H1 (cell line): ENCODE data around the gene CCDC174. TPM values are rescaled to one million over a fixed set of nuclear protein-coding genes. Genes with fewer than 3 reads are reported as not detected.
A peak's percentile ranks its signal among the peaks of the same experiment; 100 is the strongest.

ENCODE experiments used
- CTCF ChIA-PET: fragments of 300-600 bp; sonication (Branson Sonifier 250); formaldehyde crosslinking; loops from one replicate; lab custom pipeline; 2021; ENCODE audit not compliant: partially characterized antibody; lab: Charles Lee
- POLR2A ChIA-PET: fragments of 300-600 bp; sonication (Branson Sonifier 250); formaldehyde crosslinking; loops from one replicate; lab custom pipeline; 2021; ENCODE audit warnings: inconsistent platforms; ENCODE audit not compliant: partially characterized antibody; lab: Charles Lee
- DNase-seq, 2 experiments: peaks; one replicate each; pipeline versions ENCODE4 v3.0.0 to v3.0.0-alpha.2; 2010 to 2022; ENCODE audit warnings: low spot score in 2 of 2, low read depth in 1 of 2, mixed read lengths in 1 of 2
- FAIRE-seq: peaks from 2 replicates; lab custom pipeline; 2011; peaks lifted over from hg19 to GRCh38; lab: Jason Lieb, UNC
- H2AFZ ChIP-seq: 2 replicates; pipeline ENCODE4 v1.8.1; 2012; ENCODE audit warnings: low read length, inconsistent platforms
- H2AK5ac ChIP-seq: 2 replicates; pipeline ENCODE4 v1.6.1; 2013; ENCODE audit warnings: low read depth, low read length
- H2BK120ac ChIP-seq: replicated peaks from 2 replicates; pipeline ENCODE3; 2013; ENCODE audit warnings: low read depth, low read length, inconsistent platforms
- H2BK12ac ChIP-seq: 2 replicates; pipeline ENCODE4 v1.6.1; 2013; ENCODE audit warnings: low read depth, low read length
- H2BK15ac ChIP-seq: 2 replicates; pipeline ENCODE4 v1.6.1; 2013; ENCODE audit warnings: low read length
- H2BK20ac ChIP-seq: 2 replicates; pipeline ENCODE4 v1.6.1; 2013; ENCODE audit warnings: low read length
- H2BK5ac ChIP-seq: 2 replicates; pipeline ENCODE4 v1.6.1; 2013; ENCODE audit warnings: low read depth, low read length
- H3K14ac ChIP-seq: 2 replicates; pipeline ENCODE4 v1.6.1; 2013; ENCODE audit warnings: inconsistent platforms; ENCODE audit not compliant: insufficient read length
- H3K18ac ChIP-seq: 2 replicates; pipeline ENCODE4 v1.6.1; 2013; ENCODE audit warnings: low read length; ENCODE audit errors: extremely low read depth
- H3K23ac ChIP-seq: 2 replicates; pipeline ENCODE4 v1.6.1; 2013; ENCODE audit warnings: inconsistent platforms; ENCODE audit not compliant: insufficient read length
- H3K23me2 ChIP-seq: 2 replicates; pipeline ENCODE4 v1.6.1; 2013; ENCODE audit warnings: low read depth, low read length
- H3K27ac ChIP-seq: 2 replicates; pipeline ENCODE4 v1.6.1; 2011; ENCODE audit warnings: low read depth, low read length, inconsistent platforms
- H3K27me3 ChIP-seq, 4 experiments: replicated peaks in 1 of 4; 1 replicate in 1 of 4; 2 replicates in 3 of 4; pipeline versions ENCODE4 v1.6.1 to v1.8.1; 2011 to 2013; ENCODE audit warnings: low read length in 3 of 4, mild to moderate bottlenecking in 3 of 4, inconsistent platforms in 2 of 4, mixed read lengths in 2 of 4, moderate library complexity in 1 of 4; ENCODE audit not compliant: control insufficient read depth in 3 of 4, insufficient read depth in 3 of 4; ENCODE audit errors: extremely low read depth in 1 of 4
- H3K36me3 ChIP-seq, 4 experiments: 2 replicates each; pipeline versions ENCODE4 v1.6.1 to v1.8.1; 2011 to 2013; ENCODE audit warnings: mild to moderate bottlenecking in 4 of 4, low read length in 3 of 4, moderate library complexity in 2 of 4, control low read depth in 1 of 4, inconsistent platforms in 1 of 4; ENCODE audit not compliant: insufficient read depth in 4 of 4, control insufficient read depth in 2 of 4
- H3K4ac ChIP-seq: replicated peaks from 2 replicates; pipeline ENCODE3; 2013; ENCODE audit warnings: low read length, low read depth, mixed read lengths, inconsistent platforms; ENCODE audit not compliant: insufficient read length
- H3K4me1 ChIP-seq, 4 experiments: replicated peaks in 1 of 4; 1 replicate in 1 of 4; 2 replicates in 3 of 4; pipeline versions ENCODE4 v1.6.1 to v1.8.1; 2011 to 2013; ENCODE audit warnings: low read length in 3 of 4, inconsistent platforms in 2 of 4, mixed read lengths in 1 of 4; ENCODE audit not compliant: insufficient read depth in 4 of 4, control insufficient read depth in 3 of 4
- H3K4me2 ChIP-seq, 2 experiments: 2 replicates each; pipeline versions ENCODE4 v1.6.1 to v1.8.1; 2011 to 2013; ENCODE audit warnings: low read depth in 2 of 2, low read length in 2 of 2, control low read depth in 1 of 2, inconsistent platforms in 1 of 2, mild to moderate bottlenecking in 1 of 2; ENCODE audit not compliant: insufficient read depth in 1 of 2
- H3K4me3 ChIP-seq, 4 experiments: fragments of 200-600, 300-600 bp in 1 of 4; sonication (generic), shearing (Covaris generic), sonication (Bioruptor Twin) in 1 of 4; 2 replicates each; pipeline versions ENCODE4 v1.5.1 to v1.8.1; 2011 to 2016; ENCODE audit warnings: low read length in 4 of 4, low read depth in 3 of 4, control low read depth in 2 of 4, inconsistent platforms in 2 of 4, mild to moderate bottlenecking in 2 of 4, mixed read lengths in 1 of 4, moderate library complexity in 1 of 4; ENCODE audit not compliant: insufficient read depth in 2 of 4; ENCODE audit errors: extremely low read depth in 1 of 4
- H3K56ac ChIP-seq: replicated peaks from 2 replicates; pipeline ENCODE3; 2013; ENCODE audit warnings: low read depth, mild to moderate bottlenecking, mixed read lengths, low read length, inconsistent platforms; ENCODE audit not compliant: insufficient read length
- H3K79me1 ChIP-seq: 2 replicates; pipeline ENCODE4 v1.6.1; 2013; ENCODE audit warnings: low read depth, low read length, control low read depth
- H3K79me2 ChIP-seq, 2 experiments: 2 replicates each; pipeline versions ENCODE4 v1.6.1 to v1.8.1; 2012 to 2013; ENCODE audit warnings: low read length in 2 of 2, mild to moderate bottlenecking in 2 of 2, inconsistent platforms in 1 of 2; ENCODE audit not compliant: insufficient read depth in 2 of 2, control insufficient read depth in 1 of 2
- H3K9ac ChIP-seq, 4 experiments: replicated peaks in 1 of 4; 1 replicate in 1 of 4; 2 replicates in 3 of 4; pipeline versions ENCODE4 v1.6.1 to v1.8.1; 2011 to 2013; ENCODE audit warnings: low read depth in 3 of 4, low read length in 3 of 4, control low read depth in 2 of 4, mild to moderate bottlenecking in 2 of 4, moderate library complexity in 2 of 4, inconsistent platforms in 1 of 4; ENCODE audit errors: extremely low read depth in 1 of 4
- H3K9me3 ChIP-seq, 2 experiments: 2 replicates each; pipeline versions ENCODE4 v1.6.1 to v1.8.1; 2012 to 2013; ENCODE audit warnings: mild to moderate bottlenecking in 2 of 2, moderate library complexity in 2 of 2, control low read depth in 1 of 2, inconsistent platforms in 1 of 2, low read depth in 1 of 2, low read length in 1 of 2, mixed read lengths in 1 of 2; ENCODE audit not compliant: insufficient read depth in 2 of 2
- H4K20me1 ChIP-seq, 2 experiments: replicated peaks in 1 of 2; 2 replicates each; pipeline versions ENCODE3 to v1.8.1; 2011 to 2013; ENCODE audit warnings: inconsistent platforms in 2 of 2, low read length in 2 of 2, mild to moderate bottlenecking in 1 of 2; ENCODE audit not compliant: insufficient read depth in 2 of 2, control insufficient read depth in 1 of 2
- H4K5ac ChIP-seq: 2 replicates; pipeline ENCODE4 v1.6.1; 2013; ENCODE audit warnings: low read length, low read depth, mixed read lengths, inconsistent platforms; ENCODE audit not compliant: insufficient read length
- H4K8ac ChIP-seq: 2 replicates; pipeline ENCODE4 v1.8.0; 2013; ENCODE audit warnings: mild to moderate bottlenecking, moderate library complexity, low read length, inconsistent platforms; ENCODE audit not compliant: insufficient read depth; ENCODE audit errors: extremely low read depth
- H4K91ac ChIP-seq: replicated peaks from 2 replicates; pipeline ENCODE3; 2013; ENCODE audit warnings: low read length, mixed read lengths, inconsistent platforms; ENCODE audit not compliant: insufficient read length
- CREB1 ChIP-seq: IDR thresholded peaks from 2 replicates; pipeline ENCODE4 v1.6.1; 2012; ENCODE audit warnings: inconsistent platforms
- CTBP2 ChIP-seq: IDR thresholded peaks from 2 replicates; pipeline ENCODE4 v1.7.0; 2011; ENCODE audit warnings: borderline replicate concordance, mild to moderate bottlenecking, moderate library complexity, mixed read lengths, low read length; ENCODE audit not compliant: insufficient read depth, insufficient read length
- CTCF ChIP-seq, 3 experiments: IDR thresholded peaks; 1 replicate in 2 of 3; 2 replicates in 1 of 3; pipeline versions ENCODE4 v1.5.1 to v1.6.1; 2011; ENCODE audit warnings: low read length in 3 of 3, mild to moderate bottlenecking in 3 of 3, inconsistent platforms in 2 of 3, low read depth in 1 of 3, moderate library complexity in 1 of 3; ENCODE audit not compliant: insufficient read depth in 1 of 3; ENCODE audit errors: control extremely low read depth in 1 of 3
- E2F6 ChIP-seq: IDR thresholded peaks from 2 replicates; pipeline ENCODE4 v1.6.1; 2012; ENCODE audit warnings: inconsistent platforms
- GTF2F1 ChIP-seq: IDR thresholded peaks from 2 replicates; pipeline ENCODE4 v1.6.1; 2012; ENCODE audit warnings: low read depth, low read length, improper control_type of control experiment, borderline replicate concordance
- HDAC6 ChIP-seq: IDR thresholded peaks from one replicate; pipeline ENCODE4 v1.7.1; 2012; ENCODE audit warnings: low read depth, mild to moderate bottlenecking, inconsistent platforms, low read length, moderate library complexity
- MAFK ChIP-seq: IDR thresholded peaks from 2 replicates; pipeline ENCODE4 v1.6.1; 2012; ENCODE audit warnings: low read depth, mild to moderate bottlenecking, improper control_type of control experiment, low read length
- PHF8 ChIP-seq: fragments of 200-600 bp; sonication (generic); conservative IDR thresholded peaks from 2 replicates; pipeline ENCODE4 v1.7.1; 2012; ENCODE audit warnings: low read depth, mild to moderate bottlenecking, inconsistent platforms, low read length, moderate library complexity
- POLR2A ChIP-seq, 2 experiments: IDR thresholded peaks; 1 replicate in 1 of 2; 2 replicates in 1 of 2; pipeline ENCODE4 v1.6.1; 2011; ENCODE audit warnings: low read depth in 2 of 2, low read length in 2 of 2, mild to moderate bottlenecking in 2 of 2; ENCODE audit errors: control extremely low read depth in 1 of 2
- POU5F1 ChIP-seq: IDR thresholded peaks from 2 replicates; pipeline ENCODE4 v1.6.1; 2011; ENCODE audit warnings: low read depth, mild to moderate bottlenecking, low read length, moderate library complexity
- TAF7 ChIP-seq: optimal IDR thresholded peaks from 2 replicates; pipeline ENCODE3; 2011; ENCODE audit warnings: low read depth, mild to moderate bottlenecking, inconsistent platforms, low read length, moderate library complexity, borderline replicate concordance
- YY1 ChIP-seq: IDR thresholded peaks from 2 replicates; pipeline ENCODE4 v1.6.1; 2011; ENCODE audit warnings: low read depth, mild to moderate bottlenecking, low read length
- WGBS, 2 experiments: shearing (Covaris generic) in 1 of 2; methylation state at CpG; one replicate each; pipeline versions ENCODE4 v1.1.6 to v1.1.7; 2013 to 2015; ENCODE audit warnings: low lambda C conversion rate in 2 of 2, mixed read lengths in 2 of 2, inconsistent platforms in 1 of 2, low coverage in 1 of 2, missing lambda C conversion rate in 1 of 2; ENCODE audit not compliant: insufficient replicate concordance in 2 of 2, insufficient coverage in 1 of 2, insufficient read length in 1 of 2; ENCODE audit errors: extremely low coverage in 1 of 2, missing lambda C conversion rate in 1 of 2; 5-methylcytosine and 5-hydroxymethylcytosine counted together
- polyA plus RNA-seq, 7 experiments: library from polyadenylated mRNA; depleted of rRNA in 3 of 7; stranded (reverse) in 5 of 7; unstranded in 2 of 7; fragments of >200 nt in 5 of 7; fragments of 200-250 nt in 2 of 7; gene quantifications; 1 replicate in 5 of 7; 2 replicates in 1 of 7; 4 replicates in 1 of 7; pipeline versions ENCODE4 v1.2.1 to v1.2.3, GENCODE V29; 2011 to 2013; ENCODE audit warnings: missing spikeins in 2 of 7, mixed read lengths in 2 of 7
- total RNA-seq: library from RNA; stranded (reverse); fragmentation: NEBNext Ultra II Directional; extraction: Animal tissue kit (Norgen Biotek cat#: 25700); gene quantifications from 2 replicates; pipeline ENCODE4 v1.2.1, GENCODE V29; 2021

CCDC174 gene
- total and polyA plus RNA-seq, 2 of the 8 experiments (the other 6 are each of a cell fraction or from before 2014, with no cell fraction given) = 3.5 to 11.9 TPM

- Histone ChIP-seq H2BK15ac (no peak overlapping the region), H2AK5ac (no peak overlapping the region), H2BK5ac (no peak overlapping the region), H3K56ac (no peak overlapping the region), H3K4me2 (no peak overlapping the region), H3K23ac (no peak overlapping the region), H3K9ac (no peak overlapping the region), H3K4ac (no peak overlapping the region), H3K4me1 (no peaks in the 10 kb centered on the region), H4K91ac (no peak overlapping the region), H4K8ac (no peak overlapping the region), H3K79me2 (no peaks in the 10 kb centered on the region), H3K23me2 (peaks cover 3% of the 10 kb centered on the region; the same call in 1 of the 2 replicates), H3K27ac (no peak overlapping the region), H3K27me3 (no peaks in the 10 kb centered on the region), H3K4me3 (no peak overlapping the region), H2BK12ac (no peak overlapping the region), H2BK120ac (no peak overlapping the region), H3K18ac (no peak overlapping the region), H2AFZ (no peak overlapping the region), H4K5ac (no peak overlapping the region), H3K14ac (no peak overlapping the region), H2BK20ac (no peak overlapping the region), H3K79me1 (no peaks in the 10 kb centered on the region), H4K20me1 (no peaks in the 10 kb centered on the region), H3K9me3 (no peaks in the 10 kb centered on the region), H3K36me3 (no peaks in the 10 kb centered on the region)
- DNase-seq (peak in 1 of 2 experiments; percentile 14), FAIRE-seq (no peak)
- 83% methylated on average over 3 of the region's 3 CpGs; no CpG with 5 or more reads in 1 of the 2 experiments for WGBS, 2 experiments
- POLR2A ChIA-PET = no interaction called here
- CTCF ChIA-PET = interaction anchor here (1.4 to 2.6 kb wide), 2 partner anchors 55 to 58 kb away, joined by 3 to 6 read pairs; no protein-coding TSS in a partner anchor
- TF ChIP-seq GTF2F1 (no peak), POU5F1 (no peak), HDAC6 (no peak), POLR2A (IDR thresholded peaks at IDR 0.05; ENCODE audit: control extremely low read depth in 1 of 2, low read depth in 2 of 2, low read length in 2 of 2) (no peak), TAF7 (no peak), CTBP2 (no peak), YY1 (no peak), CTCF (IDR thresholded peaks at IDR 0.05; ENCODE audit: control extremely low read depth in 1 of 3, insufficient read depth in 1 of 3, low read depth in 1 of 3, low read length in 3 of 3) (no peak), PHF8 (no peak), CREB1 (no peak), MAFK (no peak), E2F6 (no peak)
Observed at GRCh38 chr3:14703791-14704190, 52.2 kb downstream of the CCDC174 start.
